Right atrium auricular region (tissue), 2 donors: ENCODE results near the gene ARHGEF10L. TPM values are rescaled to one million over a fixed set of nuclear protein-coding genes. Genes with fewer than 3 reads are reported as not detected.

Experiments used
- DNase-seq: peaks from one replicate; pipeline ENCODE4 v3.0.0-alpha.2; 2019; ENCODE audit warnings: low spot score
- H3K27ac ChIP-seq, 2 donors: fragments of 200-600 bp; sonication (generic); 1 replicate in 1 of 2; 2 replicates in 1 of 2; pipeline ENCODE4 v1.5.1; 2016 to 2019
- H3K27me3 ChIP-seq, 2 donors: fragments of 200-600 bp; sonication (generic); one replicate each; pipeline versions ENCODE4 v1.5.1 to v1.6.0; 2017 to 2019
- H3K36me3 ChIP-seq: fragments of 200-600 bp; sonication (generic); one replicate; pipeline ENCODE4 v1.5.1; 2016
- H3K4me1 ChIP-seq, 2 donors: fragments of 200-600 bp; sonication (generic); one replicate each; pipeline versions ENCODE4 v1.5.1 to v1.6.0; 2017 to 2019
- H3K4me3 ChIP-seq, 2 donors: fragments of 200-600 bp; sonication (generic); 1 replicate in 1 of 2; 2 replicates in 1 of 2; pipeline ENCODE4 v1.5.1; 2017 to 2019; ENCODE audit warnings: mild to moderate bottlenecking in 1 of 2, moderate library complexity in 1 of 2
- H3K9me3 ChIP-seq, 2 donors: fragments of 200-600 bp; sonication (generic); one replicate each; pipeline ENCODE4 v1.5.1; 2019
- total RNA-seq, 2 donors: library from RNA; depleted of rRNA; stranded (reverse); fragments of >200 nt; gene quantifications; one replicate each; pipeline ENCODE4 v1.1.0, GENCODE V29; 2016
- TF ChIP-seq, protein P1 (sequence below), 2 donors: fragments of 200-600 bp; sonication (generic); IDR thresholded peaks; one replicate each; pipeline ENCODE4 v1.5.1; 2019; ENCODE audit warnings: antibody characterized with exemption in 2 of 2

The ARHGEF10L gene
- total RNA-seq, 2 donors from 2014 or later = 49.3 to 52.2 TPM

DNA sequence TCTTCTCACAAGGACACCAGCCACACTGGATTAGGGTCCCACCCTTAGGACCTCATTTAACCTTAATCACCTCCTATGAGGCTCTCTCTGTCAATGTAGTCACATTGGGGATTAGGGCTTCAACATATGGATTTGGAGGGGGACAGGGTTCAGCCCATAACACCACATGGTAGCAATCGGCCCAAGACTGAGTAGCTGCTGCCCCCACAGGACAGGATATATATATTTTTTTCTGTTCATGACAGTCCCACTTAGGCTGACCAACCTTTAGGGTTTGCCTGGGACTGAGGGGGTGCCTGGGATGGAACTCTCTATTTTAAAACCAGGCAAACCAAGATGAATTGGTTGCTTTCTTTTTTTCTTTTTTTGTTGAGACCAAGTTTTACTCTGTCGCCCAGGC is 207.4 kb downstream of the ARHGEF10L start:
- no peak for DNase-seq
- peaks cover 0 to 7% of the 10 kb centered on the region in 2 donors for H3K4me1 ChIP-seq
- no peaks in the 10 kb centered on the region for H3K36me3 ChIP-seq
- TF ChIP-seq, protein P1, sequence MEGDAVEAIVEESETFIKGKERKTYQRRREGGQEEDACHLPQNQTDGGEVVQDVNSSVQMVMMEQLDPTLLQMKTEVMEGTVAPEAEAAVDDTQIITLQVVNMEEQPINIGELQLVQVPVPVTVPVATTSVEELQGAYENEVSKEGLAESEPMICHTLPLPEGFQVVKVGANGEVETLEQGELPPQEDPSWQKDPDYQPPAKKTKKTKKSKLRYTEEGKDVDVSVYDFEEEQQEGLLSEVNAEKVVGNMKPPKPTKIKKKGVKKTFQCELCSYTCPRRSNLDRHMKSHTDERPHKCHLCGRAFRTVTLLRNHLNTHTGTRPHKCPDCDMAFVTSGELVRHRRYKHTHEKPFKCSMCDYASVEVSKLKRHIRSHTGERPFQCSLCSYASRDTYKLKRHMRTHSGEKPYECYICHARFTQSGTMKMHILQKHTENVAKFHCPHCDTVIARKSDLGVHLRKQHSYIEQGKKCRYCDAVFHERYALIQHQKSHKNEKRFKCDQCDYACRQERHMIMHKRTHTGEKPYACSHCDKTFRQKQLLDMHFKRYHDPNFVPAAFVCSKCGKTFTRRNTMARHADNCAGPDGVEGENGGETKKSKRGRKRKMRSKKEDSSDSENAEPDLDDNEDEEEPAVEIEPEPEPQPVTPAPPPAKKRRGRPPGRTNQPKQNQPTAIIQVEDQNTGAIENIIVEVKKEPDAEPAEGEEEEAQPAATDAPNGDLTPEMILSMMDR (IDR thresholded peaks at IDR 0.05) = no peak
- H3K27me3 ChIP-seq = no peaks in the 10 kb centered on the region
- no peaks in the 10 kb centered on the region for H3K9me3 ChIP-seq
- no peak overlapping the region for H3K27ac ChIP-seq
- no peak overlapping the region for H3K4me3 ChIP-seq

Other genes starting within 250 kb of the ARHGEF10L start
- under 1 TPM; 0.19 to 0.31 TPM for gene PADI4, start 231.5 kb upstream of the ARHGEF10L start, total RNA-seq
- gene PADI6, start 167.5 kb upstream of the ARHGEF10L start, total RNA-seq = not detected
- gene RCC2, start 100.0 kb upstream of the ARHGEF10L start, total RNA-seq = 10 to 100 TPM in 1 of 2 donors, 1 to 10 TPM in 1; 9.1 to 11.2 TPM
- not detected for gene ACTL8, start 215.6 kb downstream of the ARHGEF10L start, total RNA-seq